Fibroblast of skin of right quadriceps (primary cell): ENCODE data around the gene PARVB.

Source experiments
- DNase-seq: peaks from one replicate; pipeline ENCODE4 v3.0.0-alpha.2; 2013

The PARVB gene

DNA sequence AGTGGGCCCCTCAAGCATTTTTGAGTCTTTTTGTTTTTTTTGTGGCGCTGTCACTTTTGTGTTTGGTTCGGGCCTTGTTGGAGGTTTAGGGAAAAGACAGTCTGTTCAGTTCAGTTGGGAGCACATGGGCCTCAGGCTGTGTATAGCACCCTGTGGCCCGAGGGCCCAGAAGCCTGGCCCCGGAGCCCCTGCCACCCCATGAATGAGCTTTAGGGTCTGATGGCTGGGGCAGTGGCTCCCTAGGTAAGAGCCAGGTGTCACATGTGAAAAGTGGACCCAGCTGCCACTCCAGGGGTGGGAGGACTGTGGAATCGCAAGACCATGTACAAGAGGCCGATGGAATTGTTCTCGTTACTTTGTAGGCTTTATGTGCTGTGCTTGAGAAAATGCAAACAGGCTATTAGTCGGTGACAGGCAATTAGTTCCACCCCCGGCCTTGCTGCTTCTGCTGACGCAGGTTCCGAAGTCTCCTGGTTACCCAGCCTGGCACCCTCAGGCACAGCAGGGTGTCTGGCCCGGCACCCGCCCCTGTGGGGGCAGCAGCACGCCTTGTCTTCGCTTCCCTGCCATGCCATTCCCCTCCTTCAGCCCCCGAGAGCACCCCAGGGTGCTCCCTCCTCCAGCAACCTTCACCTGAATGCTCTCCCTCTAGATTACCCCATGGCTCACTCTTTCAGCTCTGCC is 118.5 kb downstream of the PARVB start:
- DNase-seq: no peak

DNA sequence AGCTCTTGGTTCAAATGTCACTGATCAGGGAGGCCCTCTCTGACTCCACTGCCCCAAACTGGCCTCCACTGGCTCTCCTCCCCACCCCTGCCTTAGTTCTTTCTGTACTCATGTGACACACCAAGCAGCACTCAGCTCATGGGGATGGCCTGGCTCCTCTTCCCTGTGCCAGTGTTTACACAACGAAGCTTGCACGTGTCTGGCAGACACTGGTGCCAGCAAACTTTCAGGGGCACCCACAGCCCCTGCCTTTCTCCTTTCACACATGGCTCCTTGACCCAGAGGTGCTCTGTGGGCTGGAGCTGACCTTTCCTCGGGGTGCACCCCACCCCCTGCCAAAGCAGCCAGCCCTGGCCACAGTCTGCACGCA is 119.0 kb downstream of the PARVB start:
- no peak for DNase-seq

DNA sequence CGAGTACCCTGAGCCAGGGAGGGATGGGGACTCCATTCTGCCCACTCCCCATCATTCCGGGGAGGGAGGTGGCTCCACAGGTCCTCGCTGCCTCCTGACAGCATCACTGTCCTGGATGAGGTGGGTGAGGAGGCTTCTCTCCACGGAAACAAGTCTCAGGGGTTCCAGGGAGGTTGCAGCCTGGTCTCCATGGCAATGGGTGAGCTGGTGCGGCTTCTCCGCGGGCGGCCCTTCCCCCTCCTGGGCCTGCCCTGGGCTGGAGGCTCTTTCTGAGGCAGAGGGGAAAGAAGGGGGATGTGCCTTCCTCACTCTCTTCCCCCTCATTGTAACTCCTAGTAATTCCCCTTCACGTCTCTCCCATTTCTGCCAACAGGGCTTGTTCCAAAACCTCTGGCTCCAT is 119.5 kb downstream of the PARVB start:
- DNase-seq: no peak

DNA sequence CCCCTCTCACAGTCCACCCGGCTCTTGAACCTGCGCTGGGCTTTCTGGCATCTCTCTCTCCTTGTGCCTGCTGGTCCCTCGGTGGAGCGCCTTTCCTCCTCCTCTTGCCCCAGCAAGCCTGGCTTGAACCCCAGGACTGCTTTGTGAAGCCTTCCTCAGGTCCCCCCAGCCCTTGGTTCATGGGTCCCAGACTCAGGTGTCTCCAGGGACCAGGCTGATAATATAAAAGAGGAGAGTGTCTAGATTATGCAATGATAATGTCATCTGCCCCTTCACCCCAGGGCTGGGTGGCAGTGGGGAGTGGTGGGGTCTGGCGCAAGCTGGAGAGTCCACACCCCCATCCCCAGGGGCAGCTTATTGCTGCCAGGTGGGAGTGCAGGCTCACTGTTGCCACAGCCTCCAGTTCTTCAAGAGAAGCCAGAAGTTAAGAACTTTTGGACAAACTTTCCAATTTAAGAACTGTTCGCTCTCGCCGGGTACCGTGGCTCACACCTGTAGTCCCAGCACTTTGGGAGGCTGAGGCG is 120.0 kb downstream of the PARVB start:
- DNase-seq: no peak

DNA sequence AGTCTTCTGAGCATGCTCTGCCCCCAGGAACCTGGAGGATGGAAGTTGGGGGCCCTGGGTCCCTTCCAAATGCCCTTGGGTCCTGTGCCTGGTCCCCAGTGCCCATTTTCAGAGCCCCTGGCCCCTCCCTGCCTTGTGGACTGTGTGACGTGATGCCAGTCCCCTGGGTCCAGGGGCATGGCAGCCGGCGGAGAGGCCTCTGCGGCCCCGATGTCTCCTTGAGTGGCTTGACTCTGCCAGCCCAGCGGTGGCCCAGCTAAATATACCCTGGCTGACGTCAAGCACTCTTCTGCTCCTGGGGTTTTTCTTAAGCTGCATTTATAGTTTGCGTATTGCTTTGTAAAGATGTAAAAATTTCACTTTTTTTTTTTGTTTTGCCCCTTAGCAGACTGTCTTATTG is 121.4 kb downstream of the PARVB start:
- no peak for DNase-seq

DNA sequence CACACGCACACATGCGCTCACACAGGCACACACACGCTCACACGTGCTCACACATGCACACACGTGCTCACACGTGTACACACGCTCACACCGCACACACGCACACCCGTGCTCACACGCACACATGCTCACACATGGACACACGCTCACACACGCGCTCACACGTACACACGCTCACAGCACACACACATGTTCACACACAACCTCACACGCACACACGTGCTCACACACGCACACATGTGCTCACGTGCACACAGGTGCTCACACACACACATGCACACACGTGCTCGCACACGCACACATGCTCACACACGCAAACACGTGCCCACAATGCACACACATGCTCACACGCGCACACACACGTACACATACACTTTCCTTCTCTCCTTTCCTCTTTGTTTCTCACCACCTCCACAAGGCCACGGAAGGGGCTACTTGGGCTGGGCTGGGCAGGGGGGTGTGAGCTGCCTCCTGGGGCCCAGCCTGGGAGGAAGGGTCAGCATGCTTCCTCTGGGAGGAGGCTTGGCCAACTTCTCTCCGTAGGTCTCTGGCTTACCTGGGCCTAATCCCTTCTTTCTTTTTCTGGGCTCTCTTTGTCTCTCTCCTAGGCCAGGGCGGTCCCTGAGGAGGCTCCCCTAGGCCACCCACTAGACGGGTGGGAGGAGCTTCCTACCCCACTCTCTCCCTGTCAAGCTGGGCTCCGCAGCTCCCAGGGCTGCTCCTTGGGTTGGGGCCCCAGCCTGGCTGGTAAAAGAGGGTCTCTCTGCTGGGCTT is 122.2 kb downstream of the PARVB start:
- no peak for DNase-seq

DNA sequence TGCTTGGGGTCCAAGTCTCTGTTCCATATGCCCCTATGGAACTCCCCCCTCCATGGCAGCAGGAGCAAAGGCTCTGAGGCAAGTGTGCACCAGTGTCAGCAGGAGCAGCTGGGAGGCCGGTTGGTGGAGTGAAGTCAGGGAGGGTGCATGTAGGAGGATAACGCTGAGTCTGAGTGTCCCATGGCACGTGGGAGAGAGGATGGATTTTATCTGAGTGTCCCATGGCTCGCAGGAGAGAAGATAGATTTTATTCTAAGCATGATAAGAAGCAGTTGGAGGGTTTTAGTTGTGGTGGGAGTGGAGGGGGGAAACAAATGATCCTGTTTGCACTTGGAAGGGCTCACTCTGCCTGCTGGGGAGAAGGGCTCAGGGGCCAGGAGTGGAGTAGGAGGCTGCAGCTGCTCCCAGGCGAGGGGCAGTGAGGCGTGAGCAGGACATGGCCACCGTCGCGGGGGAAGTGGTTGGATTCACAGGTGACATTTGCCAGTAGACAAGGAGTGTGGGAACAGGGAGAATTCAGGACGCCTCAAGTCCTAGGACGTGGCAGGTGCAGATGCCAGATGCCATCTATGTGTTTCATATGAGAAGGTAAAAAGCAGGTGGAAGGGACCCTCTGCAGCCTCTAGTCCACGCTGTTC is 123.0 kb downstream of the PARVB start:
- no peak for DNase-seq

DNA sequence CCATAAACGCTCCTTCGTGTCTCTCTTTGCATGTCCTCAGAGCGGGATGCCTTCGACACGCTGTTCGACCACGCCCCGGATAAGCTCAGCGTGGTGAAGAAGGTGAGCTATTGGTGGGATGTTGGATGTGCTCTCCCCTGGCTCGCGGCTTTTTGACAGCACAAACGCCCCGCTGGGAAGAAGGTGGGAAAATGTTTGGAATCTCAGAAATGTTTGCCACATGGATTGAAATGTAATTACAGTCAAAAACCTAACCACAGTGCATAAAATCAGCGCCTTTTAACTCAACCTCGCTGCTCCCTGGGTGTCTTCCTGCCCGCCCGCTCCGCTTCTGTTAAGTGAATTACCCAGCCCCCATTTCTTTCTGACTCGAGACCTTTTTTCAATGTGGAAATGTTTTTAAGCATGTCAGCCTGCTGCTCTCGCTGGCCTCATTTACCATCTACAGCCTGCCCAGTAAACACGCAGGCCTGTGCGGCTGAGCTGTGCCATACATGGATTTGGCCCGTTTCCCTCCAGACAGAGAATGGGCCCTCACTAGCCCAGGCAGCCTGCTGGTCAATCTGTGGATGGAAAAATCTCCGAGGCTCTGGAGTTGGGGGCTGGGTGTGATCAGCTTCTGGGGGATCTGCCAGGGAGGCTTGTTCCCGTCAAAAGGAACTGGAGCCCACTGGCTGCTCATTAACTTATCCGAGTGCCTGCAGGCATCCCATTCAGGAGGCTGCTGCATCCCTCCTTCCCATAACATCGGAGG is 123.9 kb downstream of the PARVB start:
- peak; percentile 93 for DNase-seq

DNA sequence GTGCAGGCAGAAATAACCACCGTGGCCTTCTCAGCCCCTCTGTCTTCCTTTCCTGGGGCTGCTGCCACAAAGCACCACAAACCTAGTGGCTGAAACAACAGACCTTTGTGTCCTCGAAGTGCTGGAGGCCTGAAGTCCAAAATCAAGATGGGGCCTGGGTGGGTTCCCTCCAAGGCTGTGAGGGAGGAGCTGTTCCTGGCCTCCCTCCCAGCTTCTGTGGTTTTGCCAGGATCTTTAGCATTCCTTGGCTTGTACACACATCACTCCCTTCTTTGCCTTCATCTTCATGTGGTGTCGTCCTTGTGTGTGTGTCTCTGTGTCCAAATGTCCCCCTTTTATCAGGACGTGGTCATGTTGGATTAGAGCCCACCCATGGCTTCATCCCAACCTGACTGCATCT is 127.6 kb downstream of the PARVB start:
- peak; percentile 86 for DNase-seq

DNA sequence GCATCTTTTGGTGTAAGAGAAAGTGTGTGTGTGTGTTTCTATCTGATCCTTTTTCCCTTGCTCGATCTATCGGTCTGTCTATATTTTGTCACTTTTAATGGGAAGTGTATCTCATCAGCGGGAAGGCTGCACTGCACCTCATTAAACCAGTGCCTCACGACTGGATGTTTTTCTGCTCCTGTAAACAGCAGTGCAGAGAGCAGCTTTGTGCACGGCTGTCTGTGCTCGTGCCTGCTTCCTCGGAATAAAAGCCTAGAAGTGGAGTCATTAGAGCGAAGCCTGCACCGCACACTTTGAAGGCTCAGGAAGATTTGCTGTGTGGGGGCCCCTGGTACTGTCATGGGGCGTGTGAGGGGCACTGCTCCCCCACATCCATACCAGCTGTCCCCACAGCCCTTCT is 129.6 kb downstream of the PARVB start:
- no peak for DNase-seq

DNA sequence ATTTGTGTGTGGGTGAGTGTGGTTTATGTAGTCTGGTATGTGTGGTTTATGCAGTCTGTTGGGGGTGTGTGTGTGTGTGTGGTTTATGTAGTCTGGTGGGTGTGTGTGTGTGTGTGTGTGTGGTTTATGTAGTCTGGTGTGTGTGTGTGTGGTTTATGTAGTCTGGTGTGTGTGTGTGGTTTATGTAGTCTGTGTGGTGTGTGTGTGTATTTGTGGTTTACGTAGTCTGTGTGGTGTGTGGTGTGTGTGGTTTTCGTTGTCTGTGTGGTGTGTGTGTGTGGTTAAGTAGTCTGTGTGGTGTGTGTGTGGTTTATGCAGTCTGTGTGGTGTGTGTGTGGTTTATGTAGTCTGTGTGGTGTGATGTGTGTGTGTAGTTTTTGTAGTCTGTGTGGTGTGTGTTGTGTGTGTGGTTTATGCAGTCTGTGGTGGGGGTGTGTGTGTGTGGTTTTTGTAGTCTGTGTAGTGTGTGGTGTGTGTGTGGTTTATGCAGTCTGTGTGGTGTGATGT is 130.4 kb downstream of the PARVB start:
- peak; percentile 83 for DNase-seq

DNA sequence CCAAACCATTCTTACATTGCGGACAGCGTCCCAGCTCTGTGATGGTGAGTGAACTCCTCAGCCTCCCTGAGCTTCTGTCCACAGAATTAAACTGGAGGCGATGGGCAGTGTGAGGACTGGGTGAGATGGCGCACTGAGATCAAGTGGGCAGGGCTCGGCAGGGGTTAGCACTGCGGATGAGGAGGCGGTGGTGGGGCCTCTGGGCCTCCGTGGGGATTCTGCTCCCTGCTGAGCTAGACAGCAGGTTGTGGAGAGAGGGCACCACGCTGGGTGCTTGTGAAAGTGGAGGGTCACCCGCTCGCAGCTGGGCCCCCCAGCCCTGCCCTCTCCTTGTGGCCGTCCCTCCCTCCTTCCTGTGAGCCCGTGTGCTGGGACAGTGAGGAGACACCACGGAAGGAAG is 131.0 kb downstream of the PARVB start:
- no peak for DNase-seq

DNA sequence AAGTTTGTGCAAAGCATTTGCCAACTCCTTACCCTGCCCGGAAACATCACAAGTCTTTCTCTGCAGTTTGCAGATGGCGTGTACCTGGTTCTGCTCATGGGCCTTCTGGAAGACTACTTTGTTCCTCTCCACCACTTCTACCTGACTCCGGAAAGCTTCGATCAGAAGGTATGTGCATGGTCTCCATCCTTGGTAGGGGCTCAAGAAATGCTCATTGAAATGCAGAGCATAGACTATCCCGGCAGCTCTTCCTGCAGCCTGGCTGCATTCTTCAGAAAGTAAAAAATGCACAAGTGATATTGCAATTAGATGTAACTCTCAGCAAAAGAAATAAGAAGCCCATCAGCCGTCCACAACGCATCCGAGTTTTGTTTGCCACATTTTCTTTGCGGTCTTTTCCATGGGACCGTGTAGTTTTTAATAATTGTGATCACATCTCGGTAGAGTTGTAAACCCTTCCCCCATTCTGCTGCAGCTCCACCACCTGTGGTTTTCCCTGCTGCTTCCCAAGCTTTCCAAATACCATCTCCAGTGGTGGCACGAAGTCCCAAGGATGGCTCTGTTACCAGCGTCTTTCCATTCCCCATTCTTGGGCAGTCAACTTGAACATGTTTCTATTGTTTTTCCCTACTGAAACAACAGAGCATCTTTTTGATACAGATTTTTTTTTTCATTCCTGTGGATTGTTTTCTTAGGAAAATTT is 134.0 kb downstream of the PARVB start:
- no peak for DNase-seq

DNA sequence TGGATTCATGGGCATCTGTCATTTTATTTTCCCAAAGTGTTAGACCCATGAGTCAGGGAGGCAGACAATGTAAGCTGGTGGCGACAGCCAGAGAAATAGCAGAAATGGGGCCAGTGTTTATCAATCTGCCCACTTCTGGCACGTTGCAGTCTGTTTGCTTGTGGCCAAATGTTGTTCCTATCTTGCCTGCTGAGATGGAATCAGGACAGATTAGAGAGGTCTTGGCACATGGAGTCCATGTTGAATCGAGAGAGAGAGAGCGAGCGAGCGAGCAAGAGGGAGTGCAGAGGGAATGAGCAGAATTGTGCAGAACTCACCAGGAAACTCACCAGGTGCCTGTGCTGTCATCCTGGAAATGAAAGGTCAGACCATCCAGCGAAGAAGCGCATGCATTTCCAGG is 134.7 kb downstream of the PARVB start:
- no peak for DNase-seq

DNA sequence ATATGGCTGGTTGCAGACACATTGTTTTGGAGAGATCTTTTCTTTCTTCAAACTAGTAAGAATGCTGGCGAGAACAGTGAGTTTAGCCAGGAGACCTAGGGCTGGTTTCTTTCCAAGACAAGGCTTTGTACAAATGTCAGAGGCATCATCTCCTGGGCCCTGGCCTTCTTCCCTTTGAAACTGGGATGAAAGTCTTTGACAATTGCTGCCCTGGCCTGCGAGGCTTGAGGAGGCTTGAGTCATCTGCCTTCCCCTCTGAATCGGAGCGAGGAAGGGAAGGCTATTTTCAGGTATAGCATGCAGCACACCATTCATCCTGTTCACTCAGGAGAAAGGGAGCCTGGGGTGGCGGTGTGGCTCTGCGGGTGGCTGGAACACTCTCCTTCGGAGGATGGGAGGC is 135.1 kb downstream of the PARVB start:
- no peak for DNase-seq

DNA sequence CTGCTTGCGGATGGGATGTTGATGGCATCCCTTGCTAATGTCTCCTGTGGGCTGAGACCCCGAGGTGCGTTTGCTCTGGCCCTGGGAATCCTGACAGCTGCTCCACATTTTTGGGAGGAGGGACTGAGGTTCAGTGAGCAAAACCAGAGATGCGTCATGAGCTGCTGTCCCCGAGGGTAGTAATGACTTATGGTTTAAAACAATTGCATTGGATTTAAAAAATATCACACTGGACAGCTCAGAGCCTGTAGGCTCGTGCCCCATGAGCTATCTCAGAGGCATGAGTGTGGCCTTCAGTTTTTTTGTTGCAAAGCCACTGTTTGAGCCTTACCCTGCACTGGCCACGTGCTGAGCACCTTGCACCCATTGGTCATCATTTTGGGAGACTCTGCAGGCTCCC is 135.7 kb downstream of the PARVB start:
- no peak for DNase-seq

DNA sequence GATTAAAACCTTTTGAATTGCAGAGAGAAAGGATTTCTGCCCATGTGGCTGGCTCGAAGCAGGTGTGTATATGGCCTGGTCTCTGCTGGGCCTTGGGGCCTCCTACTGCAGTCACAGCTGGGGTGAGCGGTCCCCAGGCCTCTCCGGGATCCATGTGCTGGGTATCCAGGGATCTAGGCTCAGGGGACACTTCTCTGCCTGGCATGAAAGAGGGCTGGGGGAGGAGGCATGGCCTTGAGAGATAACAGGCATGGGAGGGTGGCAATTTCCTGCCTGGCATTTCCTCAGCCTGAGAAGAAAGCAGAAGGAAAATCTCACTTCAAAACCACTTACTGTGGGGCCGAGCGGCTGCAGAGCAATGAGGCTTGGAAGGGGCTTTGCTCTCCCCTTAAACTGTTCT is 136.3 kb downstream of the PARVB start:
- no peak for DNase-seq

DNA sequence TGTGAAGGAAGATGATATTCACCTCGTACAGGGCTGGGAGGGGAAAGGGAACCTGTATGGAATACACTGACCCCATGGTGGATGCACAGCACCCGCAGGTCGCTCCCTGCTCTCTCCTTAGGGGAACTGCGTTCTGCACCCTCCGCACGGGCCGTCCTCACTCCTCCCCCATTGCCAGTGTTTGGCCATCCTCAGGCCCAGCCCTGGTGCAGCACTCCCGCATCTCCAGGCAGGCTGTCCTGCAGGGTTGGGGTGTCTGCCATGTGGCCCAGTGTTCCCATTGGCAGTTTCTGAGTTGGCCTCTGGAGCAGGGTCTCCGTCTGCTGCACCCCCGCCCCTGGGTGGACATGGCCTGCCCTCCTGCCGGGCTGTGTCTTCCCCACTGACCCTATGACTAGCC is 137.6 kb downstream of the PARVB start:
- DNase-seq: no peak

DNA sequence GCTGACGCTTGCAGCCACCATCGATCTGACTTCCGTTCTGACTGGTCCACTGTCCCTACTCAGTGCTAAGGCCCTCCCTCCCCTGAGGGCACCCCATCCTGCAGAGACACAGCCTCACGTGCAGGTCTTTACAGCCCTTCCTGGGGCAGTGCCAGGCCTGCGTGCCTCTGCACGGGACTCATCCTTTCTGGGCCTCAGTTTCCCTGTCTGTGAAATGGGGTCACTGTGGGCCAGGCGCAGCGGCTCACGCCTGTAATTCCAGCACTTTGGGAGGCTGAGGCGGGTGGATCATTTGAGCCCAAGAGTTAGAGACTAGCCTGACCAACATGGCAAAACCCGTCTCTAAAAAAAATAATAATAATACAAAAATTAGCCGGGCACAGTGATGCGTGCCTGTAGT is 138.9 kb downstream of the PARVB start:
- DNase-seq: no peak

DNA sequence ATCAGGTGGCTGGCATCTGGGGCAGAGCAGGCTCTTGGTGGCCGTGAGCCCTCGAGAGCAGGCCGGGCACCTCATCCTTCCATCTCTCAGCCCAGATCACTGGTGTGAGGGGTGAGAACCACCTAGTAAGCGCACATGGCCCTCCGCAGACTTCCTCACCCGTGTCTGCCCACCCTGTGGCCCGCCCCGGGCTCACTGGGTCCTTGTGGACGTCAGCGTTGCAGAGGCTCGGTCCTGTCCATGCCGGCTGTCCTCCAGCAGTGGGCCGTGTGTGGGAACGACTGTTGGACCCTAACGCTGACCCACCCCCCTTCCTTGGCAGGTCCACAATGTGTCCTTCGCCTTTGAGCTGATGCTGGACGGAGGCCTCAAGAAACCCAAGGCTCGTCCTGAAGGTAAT is 139.4 kb downstream of the PARVB start:
- no peak for DNase-seq

DNA sequence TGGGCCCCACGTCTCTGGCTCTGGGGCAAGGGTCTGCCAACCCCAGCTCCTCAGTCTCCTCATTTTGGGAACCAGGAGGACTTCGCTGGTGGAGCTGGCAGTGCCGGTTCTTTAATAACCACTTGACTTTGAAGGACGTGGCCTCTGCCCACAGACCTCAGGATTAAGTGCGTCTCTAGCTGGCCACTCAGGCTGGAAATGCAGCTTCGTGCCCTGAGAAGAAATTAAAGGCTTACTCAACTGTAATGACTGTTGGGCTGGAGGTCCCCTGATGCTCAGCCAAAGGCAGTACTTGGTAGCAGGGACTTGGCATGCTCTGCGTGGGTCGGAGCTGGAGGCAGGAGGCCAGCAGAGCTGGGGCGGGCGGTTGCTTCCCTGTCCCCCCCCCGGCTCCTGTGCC is 139.9 kb downstream of the PARVB start:
- no peak for DNase-seq

DNA sequence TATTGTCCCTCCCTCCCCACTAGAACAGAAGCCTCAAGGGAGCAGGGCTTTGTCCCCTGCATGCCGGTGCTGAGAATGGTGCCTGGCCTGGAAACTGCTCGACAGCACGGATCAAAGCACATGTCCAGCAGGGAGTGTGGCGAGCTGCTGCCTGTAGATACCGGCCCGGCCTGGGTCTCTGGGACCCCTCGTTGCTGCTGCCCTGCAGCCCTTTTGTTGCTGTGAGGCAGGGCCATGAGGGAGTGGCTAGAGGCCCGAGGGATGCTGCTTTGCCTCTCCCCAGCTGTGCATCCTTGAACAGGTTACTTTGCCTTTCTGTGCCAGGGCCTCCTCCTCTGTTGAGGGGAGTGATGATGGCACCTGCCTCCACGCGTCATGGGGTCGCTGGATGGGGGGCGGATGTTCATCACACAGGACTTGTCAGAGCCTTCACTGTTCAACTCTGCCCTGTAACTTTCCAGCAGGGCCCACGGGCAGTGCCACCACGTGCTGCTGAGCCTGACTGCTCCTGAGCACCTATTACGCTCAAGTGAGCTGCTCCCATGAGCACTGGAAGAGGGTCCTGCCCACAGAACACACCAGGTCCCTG is 141.3 kb downstream of the PARVB start:
- DNase-seq: no peak
